KBM-7 (cell line): ENCODE measurements around the gene SFXN5.
"Not testable (repeated sequence)": the region's sequence is repeated elsewhere in the genome, so short reads cannot be mapped to it uniquely, and the experiment has no call there.

Source experiments
- DNase-seq: peaks from one replicate; pipeline ENCODE4 v3.0.0-alpha.2; 2015
- in situ Hi-C: fragments of 300-500 bp; cut with MboI; formaldehyde crosslinking; loops from 2 replicates; pipeline ENCODE4 v1.14.3; 2020; ENCODE audit warnings: low sequenced_read_pairs, low pct_unique_long_range_greater_than_20kb, mixed read lengths

The SFXN5 gene

DNA sequence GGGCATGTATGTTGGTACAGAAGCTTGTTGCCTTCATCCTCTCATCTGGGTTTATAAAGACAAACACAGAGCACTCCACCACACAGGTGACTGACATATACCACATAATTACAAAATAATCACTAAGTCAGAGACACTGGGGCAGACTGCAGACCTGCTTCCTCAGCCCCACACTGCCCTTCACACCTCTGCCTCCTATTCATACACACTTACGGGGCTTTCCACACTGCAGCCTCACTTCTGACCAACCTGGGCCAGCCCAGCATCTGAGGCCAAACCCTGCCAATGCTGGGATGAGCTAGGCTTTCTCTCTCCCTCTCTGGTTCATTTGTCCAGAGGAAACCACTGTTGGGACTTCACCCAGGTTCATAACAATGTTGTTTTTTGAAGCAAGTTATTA lies 149.7 kb downstream of the SFXN5 start:
- DNase-seq, result no peak
- in situ Hi-C loops, result no loop called here

DNA sequence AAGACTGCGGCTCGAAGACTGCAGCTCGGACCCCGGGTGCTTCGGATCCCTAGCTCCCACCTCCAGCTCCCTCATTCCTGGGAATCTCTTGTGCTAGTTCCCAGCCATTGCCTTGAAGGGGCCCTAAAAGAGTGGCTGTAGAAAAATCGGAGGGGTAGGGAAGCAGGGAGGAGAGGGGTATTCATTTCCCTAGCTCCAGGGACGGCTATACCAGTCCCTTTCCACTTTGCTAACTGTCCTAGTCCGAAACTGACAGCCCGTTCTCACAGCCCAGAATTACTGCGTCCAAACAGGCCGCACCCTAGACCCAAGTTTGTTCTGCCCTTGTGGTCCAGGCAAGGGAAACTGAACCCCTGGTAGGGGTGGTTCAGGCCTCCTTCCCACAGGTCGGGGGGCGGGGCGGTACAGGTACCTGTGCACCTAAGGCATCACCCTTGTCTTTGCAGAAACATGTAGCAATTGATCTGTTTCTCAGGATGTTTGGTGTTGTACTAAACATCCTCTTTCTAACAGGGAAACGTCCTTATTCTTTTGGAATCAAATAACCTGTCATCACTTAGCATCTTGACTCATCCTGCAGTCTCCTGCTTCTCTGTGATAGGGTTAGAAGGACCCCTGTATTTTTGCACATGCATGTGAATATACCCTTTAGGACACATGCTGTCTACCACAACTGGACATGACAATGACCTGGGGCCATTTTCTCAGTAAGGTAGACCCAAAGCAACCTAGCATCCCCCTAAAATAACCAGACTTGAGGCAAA lies 150.2 kb downstream of the SFXN5 start:
- in situ Hi-C loops, result no loop called here

DNA sequence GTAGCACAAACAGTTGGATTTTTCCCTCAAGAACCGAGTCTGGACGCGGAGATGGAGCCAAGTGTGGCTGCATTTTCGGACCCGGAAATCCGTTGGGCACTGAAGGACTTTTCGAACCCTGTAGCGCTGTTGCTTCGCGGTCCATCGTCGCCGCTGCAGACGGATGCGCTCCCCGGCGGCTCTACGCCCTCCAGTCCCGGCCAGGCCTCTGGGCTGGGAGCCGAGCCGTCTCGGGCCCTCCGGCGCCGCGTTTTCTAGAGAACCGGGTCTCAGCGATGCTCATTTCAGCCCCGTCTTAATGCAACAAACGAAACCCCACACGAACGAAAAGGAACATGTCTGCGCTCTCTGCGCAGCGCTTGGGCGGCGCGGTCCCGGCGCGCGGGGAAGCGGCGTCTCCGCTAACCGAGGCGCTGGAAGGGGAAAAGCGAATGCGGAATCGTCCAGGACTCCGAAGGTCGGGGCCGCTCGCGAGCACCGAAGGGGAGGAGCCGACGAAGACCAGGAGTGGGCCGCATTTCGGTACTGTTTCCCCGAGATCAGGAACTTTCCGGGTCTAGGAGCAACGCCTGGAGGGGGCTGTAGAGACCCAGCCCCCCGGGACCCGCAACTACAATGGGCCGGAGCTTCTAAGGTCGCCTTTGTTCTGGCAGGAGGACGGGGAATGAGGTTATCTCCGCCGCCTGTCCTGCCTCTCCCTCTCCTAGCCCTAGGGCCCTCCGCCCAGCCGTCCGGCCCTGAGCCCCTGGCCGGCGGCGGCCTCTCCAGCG lies 151.0 kb downstream of the SFXN5 start:
- DNase-seq, result no peak
- in situ Hi-C loops, result no loop called here

More for the DNA sequence above, 150.2 kb downstream of the SFXN5 start:
- DNase-seq, result no peak

DNA sequence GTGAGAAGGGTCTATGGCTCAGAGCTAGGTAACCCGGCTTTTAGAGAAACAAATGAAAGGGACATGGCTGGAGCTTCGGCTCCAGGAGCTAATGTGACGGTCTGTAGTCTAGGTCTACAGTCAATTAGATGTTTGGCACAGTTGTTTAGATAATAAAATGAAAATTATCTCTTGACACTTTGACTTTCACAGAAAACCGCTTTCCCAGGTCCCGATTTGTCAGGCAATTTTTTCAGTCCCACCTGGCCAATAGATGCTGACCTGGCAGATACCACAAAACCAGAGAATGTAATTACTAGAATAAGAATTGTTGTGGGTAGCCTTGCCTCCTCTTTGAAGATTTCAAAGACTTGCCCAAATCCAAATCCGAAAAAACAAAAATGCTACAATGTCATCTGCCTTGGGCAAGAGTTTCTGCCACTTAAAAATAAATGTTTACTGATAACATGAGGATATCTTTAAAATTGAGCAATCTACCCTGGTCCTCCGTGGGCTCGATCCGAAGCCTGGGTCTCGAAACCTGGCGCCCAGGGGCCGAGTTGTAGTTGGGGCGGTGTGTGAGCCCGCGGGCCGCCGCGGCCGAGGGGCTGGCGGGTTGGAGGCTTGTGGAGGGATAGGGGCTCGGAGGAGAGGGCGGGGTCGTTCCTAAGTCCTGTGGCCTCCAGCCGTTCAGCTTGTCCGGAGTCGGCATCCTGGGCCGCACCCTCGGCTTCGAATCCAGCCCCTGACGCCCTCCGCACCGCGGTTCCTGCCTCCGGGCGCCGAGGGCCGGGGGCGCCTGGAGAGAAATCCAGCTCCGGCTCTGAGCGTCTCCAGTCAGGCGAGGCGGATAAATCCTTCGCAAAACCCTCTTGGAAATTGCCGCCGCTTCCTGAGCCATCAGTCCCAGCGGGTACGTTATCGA lies 151.8 kb downstream of the SFXN5 start:
- in situ Hi-C loops, result no loop called here
- DNase-seq, result no peak

DNA sequence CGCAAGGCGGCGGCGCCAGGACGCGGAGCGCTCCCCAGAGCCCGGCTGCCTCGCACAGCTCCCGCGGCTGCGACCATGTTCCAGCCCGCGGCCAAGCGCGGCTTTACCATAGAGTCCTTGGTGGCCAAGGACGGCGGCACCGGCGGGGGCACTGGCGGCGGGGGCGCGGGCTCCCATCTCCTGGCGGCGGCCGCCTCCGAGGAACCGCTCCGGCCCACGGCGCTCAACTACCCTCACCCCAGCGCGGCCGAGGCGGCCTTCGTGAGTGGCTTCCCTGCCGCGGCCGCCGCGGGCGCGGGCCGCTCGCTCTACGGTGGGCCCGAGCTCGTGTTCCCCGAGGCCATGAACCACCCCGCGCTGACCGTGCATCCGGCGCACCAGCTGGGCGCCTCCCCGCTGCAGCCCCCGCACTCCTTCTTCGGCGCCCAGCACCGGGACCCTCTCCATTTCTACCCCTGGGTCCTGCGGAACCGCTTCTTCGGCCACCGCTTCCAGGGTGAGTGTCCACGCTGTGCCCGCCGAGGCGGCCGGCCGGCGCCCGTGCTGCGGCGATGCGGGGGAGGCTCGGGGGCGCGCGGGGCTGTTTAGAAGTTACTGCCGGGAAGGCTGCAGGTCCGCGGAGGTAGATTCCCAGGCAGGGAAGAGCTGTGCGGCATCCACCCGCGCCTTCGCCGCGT lies 153.5 kb downstream of the SFXN5 start:
- DNase-seq, result peak; percentile 32
- in situ Hi-C loops, result no loop called here

DNA sequence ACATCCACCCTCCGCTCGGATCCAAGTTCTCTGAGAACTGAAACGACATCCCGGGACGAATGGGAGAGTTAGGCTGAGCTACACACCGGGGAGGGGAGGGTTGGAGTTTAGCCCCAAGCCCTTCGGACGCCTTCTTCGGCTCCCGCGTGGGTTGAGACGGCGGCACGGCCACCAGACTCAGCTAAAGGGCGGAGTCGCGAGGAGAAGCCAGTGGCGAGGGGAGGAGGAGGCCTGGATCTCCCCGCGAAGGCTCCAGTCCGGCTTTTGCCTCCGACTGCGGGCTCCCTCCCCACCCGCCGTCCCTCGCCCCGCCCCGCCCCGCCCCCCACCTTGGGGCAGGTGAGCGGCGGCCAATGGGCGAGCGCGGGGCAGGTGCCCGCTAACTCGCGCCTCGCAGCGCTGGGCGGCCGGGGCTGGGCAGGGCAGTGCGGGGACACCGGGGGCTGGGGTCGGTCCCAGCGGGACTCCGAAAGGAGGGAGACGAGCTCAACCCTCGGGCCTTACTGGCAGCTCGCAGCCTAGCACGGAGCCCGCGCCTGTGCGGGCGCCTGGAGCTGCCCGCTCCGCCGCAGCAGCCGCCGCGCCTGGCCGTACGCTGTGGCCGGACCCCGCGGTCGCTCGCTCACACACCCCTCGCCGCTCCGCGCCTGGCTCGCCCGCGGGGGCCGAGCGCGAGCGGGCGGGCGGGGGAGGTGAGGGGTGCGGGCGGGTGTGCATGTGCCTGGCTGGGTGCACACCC lies 154.2 kb downstream of the SFXN5 start, which contains the start of gene EMX1:
TSS of gene EMX1 (plus strand) at position 382 of the 739 bp plus-strand sequence. CDS start at position 716, 334 bp downstream.
- peak; percentile 47 for DNase-seq
- in situ Hi-C loops, result no loop called here

DNA sequence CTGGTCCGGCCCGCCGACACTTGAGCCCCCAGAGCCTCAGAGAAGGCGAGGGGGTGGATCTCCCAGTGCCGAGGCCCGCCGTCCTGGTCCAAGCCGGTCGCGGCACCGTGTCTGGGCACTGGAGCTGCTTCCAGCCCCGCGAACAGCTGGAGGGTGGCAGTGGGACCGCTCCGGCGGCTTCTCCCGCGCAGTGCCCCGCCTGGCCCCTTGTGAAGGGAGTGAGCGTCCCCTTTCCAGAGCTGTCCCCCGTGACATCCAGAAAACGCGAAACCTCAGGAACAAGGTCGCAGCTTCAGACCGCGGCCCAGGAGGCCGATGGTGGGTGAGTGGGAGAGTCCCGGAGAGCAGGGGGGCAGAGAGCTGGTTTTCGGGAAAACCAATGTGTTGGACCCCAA lies 154.8 kb downstream of the SFXN5 start:
- in situ Hi-C loops, result no loop called here
- DNase-seq, result no peak

DNA sequence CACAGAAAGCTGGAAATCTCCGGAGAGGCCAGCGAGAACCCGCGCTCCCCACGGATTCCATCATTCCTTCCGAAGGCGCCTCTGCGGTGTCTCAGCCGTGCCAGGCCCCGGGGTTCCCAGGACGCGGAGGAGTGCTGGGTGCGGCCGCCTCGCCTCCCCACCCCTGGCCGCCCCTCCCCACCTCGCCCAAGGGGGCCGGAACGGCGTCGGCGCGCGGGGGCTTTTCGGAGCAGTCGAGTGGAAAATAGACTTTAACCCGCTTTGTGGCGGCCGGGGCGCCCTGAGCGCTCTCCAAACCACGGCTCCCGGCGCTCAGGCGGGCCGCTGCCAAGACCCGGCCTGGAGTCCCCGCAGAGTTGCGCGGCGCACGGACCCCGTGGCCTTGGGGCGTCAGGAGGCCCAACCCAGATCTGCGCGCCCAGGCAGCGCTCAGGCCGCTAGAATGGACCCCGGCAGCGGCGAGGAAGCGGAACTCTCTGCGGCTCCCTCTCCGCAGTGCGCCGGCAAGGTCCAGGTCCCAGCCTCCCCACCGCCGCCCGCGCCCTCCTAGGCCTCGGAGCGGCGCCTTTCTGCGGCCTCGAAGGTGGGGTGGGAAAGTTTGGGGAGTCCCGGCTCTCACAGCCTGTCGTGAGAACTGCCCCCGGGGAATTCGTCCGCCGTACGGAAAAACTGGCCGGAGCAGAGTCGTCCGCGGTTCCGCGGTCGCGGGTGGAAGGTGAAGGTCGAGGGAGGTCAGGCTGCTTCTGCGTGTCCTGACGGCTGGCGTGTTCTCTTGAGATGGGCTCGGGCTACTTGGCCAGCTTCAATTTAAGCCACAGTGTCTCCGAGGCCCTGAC lies 155.4 kb downstream of the SFXN5 start:
- peak; percentile 43 for DNase-seq
- in situ Hi-C loops, result no loop called here

DNA sequence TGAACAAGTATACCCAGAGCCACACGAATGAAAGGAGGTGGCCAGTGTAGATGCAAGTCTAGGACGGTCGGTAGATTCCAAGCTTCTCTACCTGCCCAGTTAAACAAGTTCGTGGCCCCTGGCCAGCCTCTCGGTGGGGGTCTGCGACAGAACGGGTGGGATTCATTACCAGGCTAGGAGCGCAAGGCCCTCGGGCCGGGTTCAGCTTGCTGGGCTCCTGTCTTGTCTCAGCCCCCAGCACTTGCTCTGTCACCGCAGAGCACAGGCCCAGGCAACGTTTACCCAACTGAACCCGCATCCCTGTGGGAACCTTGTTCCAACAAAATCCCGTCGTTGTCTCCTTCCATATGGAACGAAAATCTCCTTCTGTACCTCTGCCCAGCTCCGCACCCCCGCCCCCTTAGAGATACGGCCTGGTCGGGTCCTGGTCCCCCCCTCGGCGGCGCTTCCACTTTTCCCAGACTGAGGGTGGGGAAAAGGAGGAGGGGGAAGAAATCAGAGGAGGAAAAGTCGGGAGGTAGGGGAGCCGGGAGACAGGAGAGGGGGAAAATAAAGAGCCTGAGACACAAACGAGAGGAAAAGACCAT lies 156.1 kb downstream of the SFXN5 start:
- no peak for DNase-seq
- in situ Hi-C loops, result no loop called here

DNA sequence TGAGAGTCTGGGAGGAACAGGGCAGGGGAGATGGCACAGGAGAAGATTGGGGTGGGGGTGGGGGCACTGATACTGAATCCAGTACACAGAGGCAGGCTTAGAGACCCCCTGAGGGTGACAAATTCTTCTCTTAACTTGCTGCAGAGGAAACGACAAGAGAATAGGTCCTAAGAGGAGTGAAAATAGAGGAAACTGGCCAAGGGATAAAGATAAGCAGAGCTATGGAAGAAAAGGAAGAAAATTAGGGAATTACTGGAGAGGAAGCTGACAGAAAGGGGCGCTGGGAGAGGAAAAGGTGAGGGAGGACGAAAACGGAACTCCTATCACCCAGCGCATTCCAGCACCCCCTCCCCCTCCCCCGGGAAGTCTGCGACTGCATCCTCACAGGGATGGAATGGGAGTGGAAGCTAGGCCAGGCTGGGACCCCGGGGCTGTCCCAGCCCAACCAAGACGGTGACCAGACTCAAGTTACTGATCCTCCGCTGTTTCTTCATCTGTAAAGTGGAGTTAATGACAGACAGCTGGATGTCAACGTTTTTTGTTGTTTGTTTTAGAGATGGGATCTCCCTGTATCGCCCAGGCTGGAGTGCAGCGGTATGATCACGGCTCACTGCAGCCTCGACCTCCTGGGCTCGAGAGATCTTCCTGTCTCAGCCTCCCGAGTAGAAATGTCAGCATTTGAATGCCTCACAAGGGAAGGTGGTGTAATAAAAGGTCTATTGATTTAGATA lies 156.8 kb downstream of the SFXN5 start:
- in situ Hi-C loops, result no loop called here
- DNase-seq, result no peak

DNA sequence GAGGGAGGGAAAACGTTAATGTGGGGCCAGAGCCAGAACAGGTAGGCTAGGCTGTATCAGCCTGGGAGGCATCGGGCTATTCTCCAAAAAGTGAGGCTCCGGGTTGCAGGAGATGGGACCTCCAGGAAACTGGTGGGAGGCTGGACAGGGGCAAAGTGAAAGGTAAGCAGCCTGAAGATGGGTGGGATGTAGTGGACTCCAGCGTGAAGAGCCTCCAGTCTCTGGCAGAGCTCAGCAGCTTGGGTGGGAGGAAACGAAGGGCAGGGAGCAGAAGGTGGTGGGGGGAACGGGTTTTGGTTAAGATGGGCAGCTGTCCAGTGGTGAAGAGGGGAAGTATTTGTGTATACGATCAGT lies 157.3 kb downstream of the SFXN5 start:
- no peak for DNase-seq
- in situ Hi-C loops, result no loop called here

DNA sequence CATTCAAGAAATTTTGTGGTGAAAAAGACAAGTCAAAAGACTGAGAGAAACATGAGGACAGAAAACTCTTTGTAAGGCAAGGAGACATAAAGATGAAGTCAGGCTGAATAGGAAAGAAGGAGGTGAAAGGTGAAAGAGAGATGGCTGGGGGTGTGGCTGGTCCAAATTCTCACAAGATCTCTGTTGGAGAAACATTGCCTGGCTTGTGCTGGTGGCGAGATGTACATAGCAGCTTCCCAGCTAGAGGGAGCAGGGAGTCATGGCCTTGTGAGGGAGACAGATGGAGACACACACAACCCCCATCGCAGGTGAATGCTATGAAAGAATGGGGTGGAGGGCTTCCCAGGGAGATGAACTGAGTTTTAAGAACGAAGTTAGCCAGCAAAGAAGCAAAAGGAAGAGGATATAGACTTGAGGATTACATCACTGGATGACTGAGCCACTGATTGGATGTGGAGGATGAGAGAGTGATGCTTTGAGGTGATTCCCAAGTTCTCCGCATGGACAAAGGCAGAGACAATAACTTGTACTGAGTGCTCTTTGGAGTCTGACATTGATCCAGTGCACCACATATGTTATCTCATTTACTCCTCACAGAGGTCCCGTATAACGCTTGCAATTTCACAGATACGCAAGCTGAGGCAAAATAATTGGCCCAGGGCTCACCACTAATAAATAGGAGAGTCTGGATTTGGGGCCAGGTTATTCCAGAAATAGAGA lies 157.9 kb downstream of the SFXN5 start:
- no peak for DNase-seq
- in situ Hi-C loops, result no loop called here

DNA sequence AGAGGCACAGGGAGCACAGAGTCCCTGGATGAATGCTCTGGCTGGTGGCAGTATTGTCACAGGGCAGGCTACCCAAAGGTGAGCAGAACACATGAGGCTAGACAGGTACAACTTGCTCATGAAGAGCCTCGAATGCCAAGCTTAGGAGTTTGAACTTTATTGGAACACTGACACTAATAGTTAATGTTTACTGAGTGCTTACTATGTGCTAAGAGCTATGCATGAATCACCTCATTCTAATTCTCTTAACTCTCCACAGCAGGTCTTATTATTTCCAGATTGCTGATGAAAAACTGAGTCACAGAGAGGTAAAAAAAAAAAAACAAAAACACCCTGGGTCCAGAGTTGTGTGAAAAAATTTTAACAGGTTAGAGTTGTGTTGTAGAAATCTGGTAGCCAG lies 160.3 kb downstream of the SFXN5 start:
- in situ Hi-C loops, result no loop called here
- DNase-seq, result no peak

DNA sequence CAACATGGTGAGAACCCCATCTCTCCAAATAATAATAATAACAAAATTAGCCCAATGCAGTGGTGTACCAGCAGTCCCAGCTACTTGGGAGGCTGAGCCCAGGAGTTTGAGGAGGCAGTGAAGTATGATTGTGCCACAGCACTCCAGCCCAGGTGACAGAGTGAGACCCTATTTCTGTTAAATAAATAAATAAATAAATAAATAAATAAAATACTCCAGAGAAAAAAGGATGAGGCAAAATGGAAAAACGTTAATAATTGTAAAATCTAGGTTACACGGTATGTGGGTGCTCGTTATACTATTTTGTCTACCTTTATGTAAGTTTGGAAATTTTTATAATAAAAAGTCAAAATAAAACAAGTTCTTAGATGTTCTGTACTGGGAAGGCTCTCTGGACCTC lies 162.8 kb downstream of the SFXN5 start:
- no peak for DNase-seq
- in situ Hi-C loops, result no loop called here

DNA sequence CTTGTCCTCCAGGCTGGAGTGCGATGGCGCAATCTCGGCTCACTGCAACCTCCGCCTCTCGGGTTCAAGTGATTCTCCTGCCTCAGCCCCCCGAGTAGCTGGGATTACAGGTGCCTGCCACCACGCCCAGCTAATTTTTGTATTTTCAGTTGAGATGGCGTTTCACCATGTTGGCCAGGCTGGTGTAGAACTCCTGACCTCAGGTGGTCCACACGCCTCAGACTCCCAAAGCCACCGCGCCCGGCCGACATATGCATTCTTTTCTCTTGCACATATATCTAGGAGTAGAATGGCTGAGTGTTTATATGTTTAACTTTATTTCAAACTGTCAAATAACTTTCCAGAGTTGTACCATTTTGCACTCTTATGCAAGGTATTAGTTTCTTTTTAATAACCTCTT lies 164.1 kb downstream of the SFXN5 start:
- DNase-seq, in situ Hi-C loops: not testable (repeated sequence)

DNA sequence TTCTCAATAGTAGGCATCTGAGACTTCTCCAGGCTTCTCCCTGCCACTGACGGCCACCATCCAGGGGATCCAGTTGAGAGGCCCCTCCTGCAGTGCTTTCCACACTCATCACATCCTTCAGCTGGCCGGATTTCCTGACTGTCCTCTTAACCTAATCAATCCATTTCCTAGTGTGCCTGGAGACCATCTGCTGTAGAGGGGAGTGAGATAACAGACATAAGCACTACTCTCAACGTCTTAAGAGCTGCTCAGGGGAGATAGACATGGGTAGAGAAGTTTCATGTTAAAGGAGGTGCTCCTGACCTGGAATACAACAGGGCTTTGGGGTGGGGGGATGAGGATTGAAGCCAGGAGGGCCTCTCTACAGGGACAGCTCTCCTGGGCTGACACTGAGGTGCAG lies 170.1 kb downstream of the SFXN5 start:
- no peak for DNase-seq
- in situ Hi-C loops, result no loop called here
